ENCODE measurements around the gene CEP85L. TPM values are rescaled to one million over a fixed set of nuclear protein-coding genes. Genes with fewer than 3 reads are reported as not detected.

Gene CEP85L
- total and polyA plus RNA-seq, 10 of the 15 experiments (the other 5 are each of a cell fraction or from before 2014, with no cell fraction given): 1.8 to 10.9 (median 7.1) TPM

DNA sequence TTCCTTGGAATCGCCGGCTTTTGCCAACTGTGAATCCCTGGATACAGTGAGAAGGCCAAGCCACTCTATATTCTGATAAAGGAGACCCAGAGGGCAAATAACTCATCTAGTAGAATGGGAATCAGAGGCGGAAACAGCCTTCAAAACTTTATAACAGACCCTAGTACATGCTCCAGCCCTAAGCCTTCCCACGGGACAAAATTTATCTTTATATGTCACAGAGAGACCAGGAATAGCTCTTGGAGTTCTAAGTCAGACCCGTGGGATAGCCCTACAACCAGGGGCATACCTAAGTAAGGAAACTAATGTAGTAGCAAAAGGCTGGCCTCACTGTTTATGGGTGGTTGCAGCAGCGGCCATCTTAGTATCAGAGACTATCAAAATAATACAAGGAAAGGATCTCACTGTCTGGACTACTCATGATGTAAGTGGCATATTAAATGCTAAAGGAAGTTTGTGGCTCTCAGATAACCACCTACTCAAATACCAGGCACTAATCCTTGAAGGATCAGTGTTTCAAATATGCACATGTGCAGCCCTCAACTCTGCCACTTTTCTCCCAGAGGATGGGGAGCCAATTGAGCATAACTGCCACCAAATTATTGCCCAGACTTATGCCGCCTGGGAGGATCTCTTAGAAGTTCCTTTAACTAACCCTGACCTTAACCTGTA is 29.5 kb downstream of the CEP85L start:
- RAD21 ChIA-PET (ENCODE audit: unreplicated experiment): no interaction called here
- Histone ChIP-seq H2AFZ (ENCODE audit: control insufficient read depth, low read depth, low read length) (no peak overlapping the region), H3K4me2 (ENCODE audit: control insufficient read depth, insufficient read depth) (no peak overlapping the region), H3K27me3 (replicated peaks in 1 of 2; ENCODE audit: control insufficient read depth in 2 of 2, insufficient read depth in 2 of 2, low read length in 1 of 2) (no peaks in the 10 kb centered on the region), H3K9ac (ENCODE audit: control insufficient read depth, insufficient read depth, low read length) (no peak overlapping the region), H3K4me1 (ENCODE audit: control insufficient read depth, insufficient read depth, low read length) (no peaks in the 10 kb centered on the region), H3K79me2 (ENCODE audit: control insufficient read depth, insufficient read depth, low read length) (no peaks in the 10 kb centered on the region; the same call in none of the 2 replicates), H3K4me3 (no peak overlapping the region), H3K27ac (ENCODE audit: control insufficient read depth, insufficient read depth) (no peak overlapping the region), H4K20me1 (ENCODE audit: control insufficient read depth, insufficient read depth) (no peaks in the 10 kb centered on the region), H3K9me3 (replicated peaks; ENCODE audit: control insufficient read depth, insufficient read depth, low read length) (no peaks in the 10 kb centered on the region; the same call in 1 of the 3 replicates), H3K36me3 (ENCODE audit: control insufficient read depth in 2 of 2, insufficient read depth in 2 of 2, low read length in 1 of 2) (peaks cover 0 to 1% of the 10 kb centered on the region in 2 experiments; a peak in 1 of 4 replicates)
- ATAC-seq (no peak), FAIRE-seq (no peak), DNase-seq (ENCODE audit: low read depth, low spot score) (no peak)
- intact Hi-C loops (cut with micrococcal nuclease; ENCODE audit: unreplicated experiment) (no loop called here), in situ Hi-C loops (cut with MboI) (loop anchor here (10.0 kb wide), 1 partner anchor 337 kb away; no protein-coding TSS in a partner anchor)
- POLR2A ChIA-PET: no interaction called here
- no TSS peak for BruUV-seq (replicated peaks)
- SMC1A ChIA-PET (ENCODE audit: uncharacterized antibody, unreplicated experiment): no interaction called here
- CTCF ChIA-PET: interaction anchor here (0.7 to 3.2 kb wide), 3 partner anchors 13 to 1668 kb away, joined by 3 to 18 read pairs (median 7); no protein-coding TSS in a partner anchor
- 94% methylated on average over 7 of the region's 7 CpGs for WGBS (ENCODE audit: insufficient coverage, insufficient replicate concordance, low lambda C conversion rate, missing lambda C conversion rate)
- TF ChIP-seq NBN (IDR thresholded peaks at IDR 0.05) (no peak), MTA3 (IDR thresholded peaks at IDR 0.05; ENCODE audit: borderline replicate concordance, low read length) (no peak), HCFC1 (IDR thresholded peaks at IDR 0.05; ENCODE audit: low read length) (no peak), BRCA1 (IDR thresholded peaks at IDR 0.05; ENCODE audit: low read depth, low read length) (no peak), TCF12 (IDR thresholded peaks at IDR 0.05; ENCODE audit: low read depth, low read length) (no peak), TCF3 (IDR thresholded peaks at IDR 0.05; ENCODE audit: borderline replicate concordance, insufficient read depth, low read depth, low read length) (no peak), SKIL (IDR thresholded peaks at IDR 0.05; ENCODE audit: low read depth, poor library complexity, severe bottlenecking) (no peak), SUZ12 (IDR thresholded peaks at IDR 0.05; ENCODE audit: unreplicated experiment) (no peak), EP300 (IDR thresholded peaks at IDR 0.05; ENCODE audit: borderline replicate concordance in 1 of 2, control insufficient read depth in 1 of 2, low read depth in 2 of 2, low read length in 2 of 2) (no peak), EED (IDR thresholded peaks at IDR 0.05; ENCODE audit: low read depth) (no peak), ZNF384 (IDR thresholded peaks at IDR 0.05; ENCODE audit: borderline replicate concordance, low read depth, low read length) (no peak), ZBTB40 (IDR thresholded peaks at IDR 0.05; ENCODE audit: borderline replicate concordance) (no peak), NFYB (IDR thresholded peaks at IDR 0.05; ENCODE audit: insufficient read depth, low read depth, low read length) (no peak)
- TF ChIP-seq, protein P1, sequence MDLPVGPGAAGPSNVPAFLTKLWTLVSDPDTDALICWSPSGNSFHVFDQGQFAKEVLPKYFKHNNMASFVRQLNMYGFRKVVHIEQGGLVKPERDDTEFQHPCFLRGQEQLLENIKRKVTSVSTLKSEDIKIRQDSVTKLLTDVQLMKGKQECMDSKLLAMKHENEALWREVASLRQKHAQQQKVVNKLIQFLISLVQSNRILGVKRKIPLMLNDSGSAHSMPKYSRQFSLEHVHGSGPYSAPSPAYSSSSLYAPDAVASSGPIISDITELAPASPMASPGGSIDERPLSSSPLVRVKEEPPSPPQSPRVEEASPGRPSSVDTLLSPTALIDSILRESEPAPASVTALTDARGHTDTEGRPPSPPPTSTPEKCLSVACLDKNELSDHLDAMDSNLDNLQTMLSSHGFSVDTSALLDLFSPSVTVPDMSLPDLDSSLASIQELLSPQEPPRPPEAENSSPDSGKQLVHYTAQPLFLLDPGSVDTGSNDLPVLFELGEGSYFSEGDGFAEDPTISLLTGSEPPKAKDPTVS (IDR thresholded peaks at IDR 0.05; ENCODE audit: low read depth, low read length): no peak
- TF ChIP-seq, protein P2, sequence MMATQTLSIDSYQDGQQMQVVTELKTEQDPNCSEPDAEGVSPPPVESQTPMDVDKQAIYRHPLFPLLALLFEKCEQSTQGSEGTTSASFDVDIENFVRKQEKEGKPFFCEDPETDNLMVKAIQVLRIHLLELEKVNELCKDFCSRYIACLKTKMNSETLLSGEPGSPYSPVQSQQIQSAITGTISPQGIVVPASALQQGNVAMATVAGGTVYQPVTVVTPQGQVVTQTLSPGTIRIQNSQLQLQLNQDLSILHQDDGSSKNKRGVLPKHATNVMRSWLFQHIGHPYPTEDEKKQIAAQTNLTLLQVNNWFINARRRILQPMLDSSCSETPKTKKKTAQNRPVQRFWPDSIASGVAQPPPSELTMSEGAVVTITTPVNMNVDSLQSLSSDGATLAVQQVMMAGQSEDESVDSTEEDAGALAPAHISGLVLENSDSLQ (IDR thresholded peaks at IDR 0.05): no peak

Measured in GM12878 (cell line).